ENCODE measurements around the gene MAIP1.

The MAIP1 gene

DNA sequence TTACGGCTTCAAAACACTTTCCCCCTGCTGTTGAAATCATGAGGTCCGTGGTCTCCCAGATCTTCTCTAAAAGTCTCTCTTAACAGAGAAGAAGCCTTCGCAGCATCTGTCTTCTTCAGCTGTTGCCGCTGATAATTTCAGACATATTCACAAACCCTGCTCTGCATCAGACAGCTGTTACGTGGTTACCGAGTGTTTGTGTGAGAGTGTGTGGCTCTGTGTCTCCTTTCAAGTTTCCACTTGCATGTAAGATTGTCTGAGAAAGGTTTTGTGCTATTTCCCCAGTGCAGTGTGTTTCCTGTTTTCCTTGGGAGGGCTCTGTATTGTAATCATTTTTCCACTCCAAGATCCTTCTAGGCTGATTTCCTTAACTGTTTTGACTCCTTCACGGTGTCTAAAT, 32.8 kb downstream of the MAIP1 start:
- 93 to 100% methylated on average over 1 to 4 of the region's 7 CpGs for WGBS, 2 experiments (ENCODE audit: insufficient coverage in 2 of 2)
- Histone ChIP-seq H3K36me3 (ENCODE audit: control insufficient read depth, insufficient read depth, low read length) (no peaks in the 10 kb centered on the region), H3K9me3 (ENCODE audit: control insufficient read depth, low read length) (no peaks in the 10 kb centered on the region), H3K4me1 (ENCODE audit: control insufficient read depth, insufficient read depth, low read length, poor library complexity, severe bottlenecking) (peaks cover 15% of the 10 kb centered on the region), H3K4me3 (ENCODE audit: extremely low read depth, insufficient read depth, low read length, poor library complexity, severe bottlenecking) (no peak overlapping the region), H3K27ac (ENCODE audit: low read depth, low read length, severe bottlenecking) (peak overlapping the region; percentile 63)

DNA sequence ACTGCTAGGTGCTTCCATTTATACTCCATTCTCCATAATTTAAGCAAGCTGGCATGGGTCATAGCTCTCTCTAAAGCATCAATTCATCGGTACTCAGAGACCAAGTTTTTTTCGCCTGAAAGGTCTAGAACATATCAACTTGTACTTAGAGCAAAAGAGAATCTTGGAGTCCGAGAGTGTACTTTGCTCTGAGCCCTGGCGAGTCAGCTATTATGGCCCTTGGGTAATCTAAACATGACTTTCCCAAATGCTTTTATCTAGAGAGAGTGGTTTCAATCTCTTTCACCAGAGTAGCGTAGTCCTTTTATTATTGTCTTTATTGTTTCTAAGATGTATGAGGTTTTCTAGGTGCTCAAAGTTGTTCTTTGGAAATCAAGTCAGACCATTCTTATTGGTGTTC, 34.4 kb downstream of the MAIP1 start:
- H3K27ac ChIP-seq (ENCODE audit: low read depth, low read length, severe bottlenecking): no peak overlapping the region
- H3K4me1 ChIP-seq (ENCODE audit: control insufficient read depth, insufficient read depth, low read length, poor library complexity, severe bottlenecking): peaks cover 15% of the 10 kb centered on the region
- no peaks in the 10 kb centered on the region for H3K36me3 ChIP-seq (ENCODE audit: control insufficient read depth, insufficient read depth, low read length)
- WGBS, 2 experiments (ENCODE audit: insufficient coverage in 2 of 2): 89 to 100% methylated on average over 3 to 4 of the region's 5 CpGs
- no peaks in the 10 kb centered on the region for H3K9me3 ChIP-seq (ENCODE audit: control insufficient read depth, low read length)
- H3K4me3 ChIP-seq (ENCODE audit: extremely low read depth, insufficient read depth, low read length, poor library complexity, severe bottlenecking): no peak overlapping the region

GRCh38 chr2:199991691-199992090, 36.3 kb downstream of the MAIP1 start:
- Histone ChIP-seq H3K4me1 (ENCODE audit: control insufficient read depth, insufficient read depth, low read length, poor library complexity, severe bottlenecking) (peaks cover 15% of the 10 kb centered on the region), H3K9me3 (ENCODE audit: control insufficient read depth, low read length) (no peaks in the 10 kb centered on the region), H3K27ac (ENCODE audit: low read depth, low read length, severe bottlenecking) (no peak overlapping the region), H3K4me3 (ENCODE audit: extremely low read depth, insufficient read depth, low read length, poor library complexity, severe bottlenecking) (no peak overlapping the region), H3K36me3 (ENCODE audit: control insufficient read depth, insufficient read depth, low read length) (no peaks in the 10 kb centered on the region)
- 94 to 100% methylated on average over 2 of the region's 2 CpGs for WGBS, 2 experiments (ENCODE audit: insufficient coverage in 2 of 2)

DNA sequence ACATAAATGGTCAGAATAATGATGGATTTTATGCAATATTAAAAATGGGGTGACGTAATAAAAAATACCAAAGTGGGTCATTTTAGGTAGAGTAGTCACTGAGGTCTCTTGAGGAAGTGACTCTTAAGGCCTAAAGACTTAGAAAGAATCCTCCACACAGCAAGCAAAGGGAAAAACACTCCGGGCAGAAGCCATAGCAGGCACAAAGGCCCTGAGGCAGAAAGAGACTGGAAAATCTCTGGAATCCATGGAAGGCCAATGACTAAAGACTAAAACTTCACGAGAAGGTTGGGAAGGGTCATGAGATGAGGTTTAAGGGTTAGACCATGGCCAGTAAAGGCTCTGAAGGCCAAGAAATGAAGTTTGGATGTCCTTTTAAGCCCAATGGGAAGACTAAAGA, 36.9 kb downstream of the MAIP1 start:
- H3K27ac ChIP-seq (ENCODE audit: low read depth, low read length, severe bottlenecking): no peak overlapping the region
- H3K36me3 ChIP-seq (ENCODE audit: control insufficient read depth, insufficient read depth, low read length): no peaks in the 10 kb centered on the region
- no peaks in the 10 kb centered on the region for H3K9me3 ChIP-seq (ENCODE audit: control insufficient read depth, low read length)
- peaks cover 15% of the 10 kb centered on the region for H3K4me1 ChIP-seq (ENCODE audit: control insufficient read depth, insufficient read depth, low read length, poor library complexity, severe bottlenecking)
- 87 to 89% methylated on average over 1 to 2 of the region's 3 CpGs for WGBS, 2 experiments (ENCODE audit: insufficient coverage in 2 of 2)
- H3K4me3 ChIP-seq (ENCODE audit: extremely low read depth, insufficient read depth, low read length, poor library complexity, severe bottlenecking): no peak overlapping the region

- Histone ChIP-seq H3K4me1 (ENCODE audit: control insufficient read depth, insufficient read depth, low read length, poor library complexity, severe bottlenecking) (peaks cover 2% of the 10 kb centered on the region), H3K9me3 (ENCODE audit: control insufficient read depth, low read length) (no peaks in the 10 kb centered on the region), H3K36me3 (ENCODE audit: control insufficient read depth, insufficient read depth, low read length) (no peaks in the 10 kb centered on the region), H3K27ac (ENCODE audit: low read depth, low read length, severe bottlenecking) (no peak overlapping the region), H3K4me3 (ENCODE audit: extremely low read depth, insufficient read depth, low read length, poor library complexity, severe bottlenecking) (no peak overlapping the region)
- WGBS, 2 experiments (ENCODE audit: insufficient coverage in 2 of 2): 89 to 94% methylated on average over 2 to 3 of the region's 3 CpGs
These were observed 39.0 kb downstream of the MAIP1 start for GRCh38 chr2:199994371-199994770.

GRCh38 chr2:199994896-199995295, 39.5 kb downstream of the MAIP1 start:
- H3K4me3 ChIP-seq (ENCODE audit: extremely low read depth, insufficient read depth, low read length, poor library complexity, severe bottlenecking): no peak overlapping the region

GRCh38 chr2:199997296-199997695, 41.9 kb downstream of the MAIP1 start:
- 97% methylated on average over 3 of the region's 3 CpGs for WGBS, 2 experiments (ENCODE audit: insufficient coverage in 2 of 2)

More at GRCh38 chr2:199994896-199995295, 39.5 kb downstream of the MAIP1 start:
- Histone ChIP-seq H3K4me1 (ENCODE audit: control insufficient read depth, insufficient read depth, low read length, poor library complexity, severe bottlenecking) (peaks cover 2% of the 10 kb centered on the region), H3K36me3 (ENCODE audit: control insufficient read depth, insufficient read depth, low read length) (no peaks in the 10 kb centered on the region), H3K9me3 (ENCODE audit: control insufficient read depth, low read length) (no peaks in the 10 kb centered on the region), H3K27ac (ENCODE audit: low read depth, low read length, severe bottlenecking) (no peak overlapping the region)
- 91 to 100% methylated on average over 1 of the region's 2 CpGs for WGBS, 2 experiments (ENCODE audit: insufficient coverage in 2 of 2)

GRCh38 chr2:199999166-199999565, 43.8 kb downstream of the MAIP1 start:
- Histone ChIP-seq H3K9me3 (ENCODE audit: control insufficient read depth, low read length) (no peaks in the 10 kb centered on the region), H3K4me3 (ENCODE audit: extremely low read depth, insufficient read depth, low read length, poor library complexity, severe bottlenecking) (no peak overlapping the region), H3K36me3 (ENCODE audit: control insufficient read depth, insufficient read depth, low read length) (no peaks in the 10 kb centered on the region), H3K4me1 (ENCODE audit: control insufficient read depth, insufficient read depth, low read length, poor library complexity, severe bottlenecking) (peaks cover 3% of the 10 kb centered on the region), H3K27ac (ENCODE audit: low read depth, low read length, severe bottlenecking) (no peak overlapping the region)
- 100% methylated on average over 3 of the region's 4 CpGs for WGBS, 2 experiments (ENCODE audit: insufficient coverage in 2 of 2)

More at GRCh38 chr2:199997296-199997695, 41.9 kb downstream of the MAIP1 start:
- no peaks in the 10 kb centered on the region for H3K4me1 ChIP-seq (ENCODE audit: control insufficient read depth, insufficient read depth, low read length, poor library complexity, severe bottlenecking)
- no peaks in the 10 kb centered on the region for H3K9me3 ChIP-seq (ENCODE audit: control insufficient read depth, low read length)
- H3K36me3 ChIP-seq (ENCODE audit: control insufficient read depth, insufficient read depth, low read length): no peaks in the 10 kb centered on the region
- H3K4me3 ChIP-seq (ENCODE audit: extremely low read depth, insufficient read depth, low read length, poor library complexity, severe bottlenecking): no peak overlapping the region
- H3K27ac ChIP-seq (ENCODE audit: low read depth, low read length, severe bottlenecking): no peak overlapping the region

- 100% methylated on average over 1 of the region's 2 CpGs for WGBS, 2 experiments (ENCODE audit: insufficient coverage in 2 of 2)
- no peaks in the 10 kb centered on the region for H3K36me3 ChIP-seq (ENCODE audit: control insufficient read depth, insufficient read depth, low read length)
- H3K4me1 ChIP-seq (ENCODE audit: control insufficient read depth, insufficient read depth, low read length, poor library complexity, severe bottlenecking): peaks cover 3% of the 10 kb centered on the region
- no peak overlapping the region for H3K27ac ChIP-seq (ENCODE audit: low read depth, low read length, severe bottlenecking)
- H3K4me3 ChIP-seq (ENCODE audit: extremely low read depth, insufficient read depth, low read length, poor library complexity, severe bottlenecking): no peak overlapping the region
- H3K9me3 ChIP-seq (ENCODE audit: control insufficient read depth, low read length): no peaks in the 10 kb centered on the region
These were observed 45.2 kb downstream of the MAIP1 start for GRCh38 chr2:200000444-200001163.

DNA sequence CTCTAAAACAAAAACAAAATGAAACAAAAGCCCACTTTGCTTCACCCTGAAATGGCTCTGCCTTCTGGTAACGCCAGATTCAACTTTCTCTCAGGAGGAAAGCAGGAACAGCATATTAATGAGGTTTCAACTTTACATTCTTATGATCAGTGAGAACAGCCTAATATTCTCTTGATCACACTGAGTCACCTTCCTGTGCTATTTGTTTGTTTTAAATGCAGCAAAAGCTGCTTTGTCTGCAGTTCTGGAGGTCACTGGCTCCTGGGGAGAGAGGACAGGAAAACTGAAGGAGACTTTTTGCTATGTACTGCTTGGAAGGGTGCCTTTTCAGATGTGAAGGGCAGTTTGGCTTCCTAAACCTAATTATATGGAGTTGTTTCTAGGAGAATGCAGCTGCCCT, 48.1 kb downstream of the MAIP1 start:
- no peaks in the 10 kb centered on the region for H3K36me3 ChIP-seq (ENCODE audit: control insufficient read depth, insufficient read depth, low read length)
- WGBS, 2 experiments (ENCODE audit: insufficient coverage in 2 of 2): no CpG with 5 or more reads among the region's 1 CpG
- H3K9me3 ChIP-seq (ENCODE audit: control insufficient read depth, low read length): peaks cover 5% of the 10 kb centered on the region
- H3K4me3 ChIP-seq (ENCODE audit: extremely low read depth, insufficient read depth, low read length, poor library complexity, severe bottlenecking): no peak overlapping the region
- H3K4me1 ChIP-seq (ENCODE audit: control insufficient read depth, insufficient read depth, low read length, poor library complexity, severe bottlenecking): peaks cover 3% of the 10 kb centered on the region
- H3K27ac ChIP-seq (ENCODE audit: low read depth, low read length, severe bottlenecking): no peak overlapping the region

DNA sequence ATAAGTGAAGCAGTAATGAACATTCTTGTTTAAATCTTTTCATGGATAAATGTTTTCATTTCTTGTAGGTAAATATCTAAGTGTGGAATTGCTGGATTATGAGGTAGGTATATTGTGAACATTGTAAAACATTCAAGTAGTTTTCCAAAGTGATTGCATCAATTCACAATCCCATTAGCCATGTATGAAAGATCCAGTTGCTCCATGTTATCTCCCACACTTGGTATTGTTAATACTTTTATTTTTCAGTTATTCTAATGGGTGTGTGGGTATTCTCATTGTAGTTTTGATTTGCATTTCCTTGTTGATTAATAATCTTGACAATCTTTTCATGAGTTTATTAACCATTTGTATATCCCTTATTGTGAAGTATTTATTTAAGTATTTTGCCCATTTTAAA, 50.3 kb downstream of the MAIP1 start:
- Histone ChIP-seq H3K27ac (ENCODE audit: low read depth, low read length, severe bottlenecking) (no peak overlapping the region), H3K4me1 (ENCODE audit: control insufficient read depth, insufficient read depth, low read length, poor library complexity, severe bottlenecking) (peaks cover 3% of the 10 kb centered on the region), H3K9me3 (ENCODE audit: control insufficient read depth, low read length) (peaks cover 5% of the 10 kb centered on the region), H3K36me3 (ENCODE audit: control insufficient read depth, insufficient read depth, low read length) (no peaks in the 10 kb centered on the region), H3K4me3 (ENCODE audit: extremely low read depth, insufficient read depth, low read length, poor library complexity, severe bottlenecking) (no peak overlapping the region)

Data from mesodermal cell (in vitro differentiated cells).